Psoas muscle (tissue), 8 donors: Measurements from ENCODE around the gene TPCN2. TPM values are rescaled to one million over a fixed set of nuclear protein-coding genes. Genes with fewer than 3 reads are reported as not detected.

Experiments
- ATAC-seq, 4 donors: fragments of 200-7000 bp; cut with Tn5 transposase; one replicate each; pipeline ENCODE4 v1.9.1; 2020; ENCODE audit warnings: moderate library complexity in 3 of 4, mild to moderate bottlenecking in 2 of 4
- DNase-seq, 2 donors: peaks; one replicate each; pipeline ENCODE4 v3.0.0-alpha.2; 2020
- H3K27ac ChIP-seq: fragments of 200-600 bp; one replicate; pipeline ENCODE4 v1.8.0; 2022
- H3K27me3 ChIP-seq, 3 donors: fragments of 200-600 bp in 1 of 3; one replicate each; pipeline versions ENCODE4 v1.6.1 to v1.8.0; 2013 to 2022; ENCODE audit warnings: low read length in 2 of 3, mild to moderate bottlenecking in 2 of 3, moderate library complexity in 1 of 3; ENCODE audit not compliant: insufficient read depth in 3 of 3
- H3K36me3 ChIP-seq, 2 donors: fragments of 200-600 bp in 1 of 2; one replicate each; pipeline versions ENCODE4 v1.6.1 to v1.8.0; 2013 to 2022; ENCODE audit warnings: low read depth in 1 of 2, mild to moderate bottlenecking in 1 of 2, moderate library complexity in 1 of 2; ENCODE audit not compliant: insufficient read depth in 1 of 2
- H3K4me1 ChIP-seq: fragments of 200-600 bp; one replicate; pipeline ENCODE4 v1.8.0; 2022
- H3K4me3 ChIP-seq: fragments of 200-600 bp; one replicate; pipeline ENCODE4 v1.8.0; 2022; ENCODE audit warnings: mild to moderate bottlenecking
- H3K9me3 ChIP-seq: fragments of 200-600 bp; one replicate; pipeline ENCODE4 v1.8.0; 2022
- CTCF ChIP-seq: fragments of 200-600 bp; IDR thresholded peaks from one replicate; pipeline ENCODE4 v1.8.0; 2022; ENCODE audit warnings: antibody characterized with exemption
- WGBS, 3 donors: extraction: QIAGEN DNeasy Blood & Tissue Kit; methylation state at CpG; one replicate each; pipeline versions ENCODE4 v1.1.6 to v1.1.7; 2013; 5-methylcytosine and 5-hydroxymethylcytosine counted together
- intact Hi-C, 2 donors: fragments of 100-400 bp; cut with DNase I; formaldehyde crosslinking; loops; one replicate each; pipeline versions ENCODE4 v1.11.0 to v1.14.2; 2022
- polyA plus RNA-seq, 3 donors: library from polyadenylated mRNA; stranded (reverse); fragments of 200-250 nt; gene quantifications; one replicate each; pipeline ENCODE4 v1.2.3, GENCODE V29; 2013
- total RNA-seq, 4 donors: library from RNA; stranded (reverse); fragmentation: NEBNext Ultra II Directional in 2 of 4; extraction: Animal tissue kit (Norgen Biotek cat#: 25700) in 2 of 4; gene quantifications; one replicate each; pipeline versions ENCODE4 v1.2.1 to v1.2.4, GENCODE V29; 2021 to 2023
- donor health status: healthy with polysubstance abuse.
- donor health status: DM: no; HTN: no; CAD: no; lungs with moderate emphysema.
- donor health status: Bipolar disorder and iron deficiency.
- donor health status: healthy.
- donor health status: DM: yes; HTN: yes; CAD: no.
- donor health status: DM: no; HTN: no; CAD: no.
- donor health status: DM: no; HTN: no; CAD: no.
- donor health status: DM: yes; HTN: yes; CAD: no.

The TPCN2 gene
- total and polyA plus RNA-seq, 7 donors: 2.2 to 6.0 (median 3.5) TPM

GRCh38 chr11:69108559-69108958 is 59.8 kb downstream of the TPCN2 start:
- no peak for DNase-seq
- H3K27me3 ChIP-seq: peaks cover 0 to 22% (median 2%) of the 10 kb centered on the region in 3 donors

GRCh38 chr11:69109101-69109500 is 60.4 kb downstream of the TPCN2 start:
- Histone ChIP-seq H3K9me3 (no peaks in the 10 kb centered on the region), H3K27ac (no peak overlapping the region), H3K27me3 (peaks cover 0 to 17% (median 0%) of the 10 kb centered on the region in 3 donors), H3K36me3 (no peaks in the 10 kb centered on the region), H3K4me3 (no peak overlapping the region), H3K4me1 (no peaks in the 10 kb centered on the region)
- ATAC-seq (no peak), DNase-seq (no peak)
- no peak for TF ChIP-seq CTCF
- intact Hi-C loops: loop anchor here in 1 of 2 donors (10.0 kb wide), 1 partner anchor 336 kb away; no protein-coding TSS in a partner anchor
- 93 to 97% (median 95%) methylated on average over 2 of the region's 2 CpGs for WGBS, 3 donors

More at GRCh38 chr11:69108559-69108958, 59.8 kb downstream of the TPCN2 start:
- H3K4me3 ChIP-seq: no peak overlapping the region
- H3K9me3 ChIP-seq: no peaks in the 10 kb centered on the region
- H3K36me3 ChIP-seq: no peaks in the 10 kb centered on the region
- no peaks in the 10 kb centered on the region for H3K4me1 ChIP-seq
- intact Hi-C loops: loop anchor here in 1 of 2 donors (10.0 kb wide), 1 partner anchor 336 kb away; no protein-coding TSS in a partner anchor
- ATAC-seq: no peak
- no peak overlapping the region for H3K27ac ChIP-seq
- 91 to 98% (median 91%) methylated on average over 5 of the region's 5 CpGs for WGBS, 3 donors
- no peak for TF ChIP-seq CTCF

- H3K4me3 ChIP-seq: no peak overlapping the region
- 91 to 97% (median 96%) methylated on average over 6 of the region's 6 CpGs for WGBS, 3 donors
- intact Hi-C loops: no loop called here
- H3K4me1 ChIP-seq: peaks cover under 1% of the 10 kb centered on the region
- H3K27ac ChIP-seq: no peak overlapping the region
- H3K36me3 ChIP-seq: no peaks in the 10 kb centered on the region
- H3K27me3 ChIP-seq: peaks cover 0 to 7% (median 0%) of the 10 kb centered on the region in 3 donors
- no peaks in the 10 kb centered on the region for H3K9me3 ChIP-seq
- DNase-seq (no peak), ATAC-seq (no peak)
- TF ChIP-seq CTCF: no peak
Observed at GRCh38 chr11:69110451-69110850, 61.7 kb downstream of the TPCN2 start.

GRCh38 chr11:69111624-69112542 is 63.2 kb downstream of the TPCN2 start:
- Histone ChIP-seq H3K4me1 (peaks cover 7% of the 10 kb centered on the region), H3K36me3 (no peaks in the 10 kb centered on the region), H3K27me3 (no peaks in the 10 kb centered on the region), H3K9me3 (no peaks in the 10 kb centered on the region), H3K4me3 (no peak overlapping the region), H3K27ac (no peak overlapping the region)
- DNase-seq: no peak
- intact Hi-C loops: no loop called here
- 87 to 89% (median 87%) methylated on average over 20 of the region's 20 CpGs for WGBS, 3 donors
- no peak for TF ChIP-seq CTCF
- ATAC-seq: no peak
